HUDEP-2 (cell line): Measurements from ENCODE around the gene FTSJ1.
A peak's percentile ranks its signal among the peaks of the same experiment; 100 is the strongest.
"Not testable (repeated sequence)": the region's sequence is repeated elsewhere in the genome, so short reads cannot be mapped to it uniquely, and the experiment has no call there.

ENCODE experiments used
- DNase-seq, 76 experiments: peaks; one replicate each; lab custom pipeline; 2025; ENCODE audit not compliant: unreplicated experiment in 76 of 76; lab: John Stamatoyannopoulos, UW

FTSJ1 gene

DNA sequence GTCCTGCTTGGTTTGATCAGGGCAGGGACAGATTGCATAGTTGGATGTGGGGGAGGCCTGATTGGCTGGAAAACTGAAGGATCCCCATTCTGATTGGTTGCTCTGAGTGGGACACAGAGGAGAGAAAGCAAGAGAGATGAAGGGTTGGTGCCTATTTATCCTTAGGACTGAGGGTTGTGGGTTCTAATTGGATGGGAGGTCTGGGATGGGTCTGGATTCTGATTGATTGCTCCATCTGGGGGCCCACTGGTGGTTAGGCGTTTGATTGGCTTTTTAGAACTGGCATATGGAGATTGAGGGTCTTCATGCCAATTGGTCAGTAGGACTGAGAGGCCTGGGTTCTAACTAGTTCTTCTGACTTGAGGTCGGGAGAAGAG lies 45.0 kb downstream of the FTSJ1 start:
- no peak for DNase-seq

DNA sequence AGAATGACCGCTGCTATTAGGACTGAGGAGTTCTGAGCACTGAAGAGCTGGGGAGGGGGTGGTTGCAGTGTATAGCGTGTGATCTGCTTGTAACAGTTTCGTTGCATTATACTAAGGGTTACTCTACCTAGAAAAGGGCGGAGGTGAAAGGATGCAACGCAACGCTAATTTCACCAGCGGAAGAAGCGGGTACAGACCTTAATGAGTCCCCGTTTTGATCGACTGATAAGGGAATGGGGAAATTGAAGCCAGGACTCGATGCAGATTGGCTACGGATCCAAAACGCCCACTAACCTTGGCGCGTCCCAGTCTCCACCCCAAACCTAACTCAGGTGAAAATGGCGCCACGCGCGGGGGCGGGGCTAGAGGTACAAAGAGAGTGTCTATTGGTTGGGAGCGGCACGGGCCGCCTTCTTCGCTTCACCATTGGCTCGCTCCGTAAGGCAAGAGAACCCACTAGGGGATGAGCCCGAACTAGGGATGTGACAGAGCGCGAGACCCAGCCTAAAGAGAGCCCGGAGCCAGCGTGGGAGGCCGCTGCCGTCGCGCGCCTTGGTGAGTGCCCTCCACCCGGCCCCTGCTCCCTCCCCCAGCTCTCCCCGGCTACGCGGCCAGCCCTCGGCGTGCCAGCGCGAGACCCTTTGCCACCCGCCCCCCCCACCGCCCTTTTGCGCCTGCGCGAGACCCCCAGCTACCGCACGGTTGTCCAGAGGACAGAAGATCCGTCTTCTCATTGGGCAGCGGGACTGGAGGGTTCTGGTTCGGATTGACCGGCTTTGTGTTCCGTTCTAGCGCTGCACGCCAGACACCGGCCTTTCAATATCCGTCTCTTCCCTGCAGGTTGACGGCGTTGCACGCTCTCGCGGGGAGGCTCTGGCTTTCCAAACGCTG lies 45.6 kb downstream of the FTSJ1 start, which contains the start of gene EBP:
EBP (plus strand) TSS at position 456 of the 891 bp plus-strand sequence. CDS start 1,964 bp downstream, outside the sequence.
- DNase-seq: peak in 75 of 76 experiments; percentile 9 to 95 (median 85)

DNA sequence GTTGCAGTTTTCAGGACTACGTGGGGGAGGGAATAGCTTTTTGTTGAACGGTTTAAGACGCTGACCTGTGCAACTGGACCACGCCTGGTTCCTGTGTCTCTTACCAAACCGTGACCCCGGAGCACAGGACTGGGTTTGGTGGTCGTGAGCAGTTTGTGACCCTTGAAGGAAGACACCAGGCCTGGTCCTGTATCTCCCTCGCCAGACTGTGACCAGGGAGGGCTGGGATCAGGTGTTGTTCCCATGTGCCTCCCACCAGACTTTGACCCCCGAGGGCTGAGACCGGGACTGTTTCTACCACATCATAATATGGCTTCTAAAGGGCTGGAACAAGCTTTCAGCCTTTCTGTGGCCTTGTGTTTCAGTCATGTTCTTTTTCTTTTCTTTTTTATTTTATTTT lies 46.3 kb downstream of the FTSJ1 start:
- no peak for DNase-seq

DNA sequence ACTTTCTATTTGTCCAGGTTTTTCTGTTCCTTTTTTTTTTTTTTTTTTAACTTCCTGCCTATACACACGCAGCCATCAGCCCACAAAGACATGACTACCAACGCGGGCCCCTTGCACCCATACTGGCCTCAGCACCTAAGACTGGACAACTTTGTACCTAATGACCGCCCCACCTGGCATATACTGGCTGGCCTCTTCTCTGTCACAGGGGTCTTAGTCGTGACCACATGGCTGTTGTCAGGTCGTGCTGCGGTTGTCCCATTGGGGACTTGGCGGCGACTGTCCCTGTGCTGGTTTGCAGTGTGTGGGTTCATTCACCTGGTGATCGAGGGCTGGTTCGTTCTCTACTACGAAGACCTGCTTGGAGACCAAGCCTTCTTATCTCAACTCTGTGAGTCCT lies 47.7 kb downstream of the FTSJ1 start:
- DNase-seq: no peak

DNA sequence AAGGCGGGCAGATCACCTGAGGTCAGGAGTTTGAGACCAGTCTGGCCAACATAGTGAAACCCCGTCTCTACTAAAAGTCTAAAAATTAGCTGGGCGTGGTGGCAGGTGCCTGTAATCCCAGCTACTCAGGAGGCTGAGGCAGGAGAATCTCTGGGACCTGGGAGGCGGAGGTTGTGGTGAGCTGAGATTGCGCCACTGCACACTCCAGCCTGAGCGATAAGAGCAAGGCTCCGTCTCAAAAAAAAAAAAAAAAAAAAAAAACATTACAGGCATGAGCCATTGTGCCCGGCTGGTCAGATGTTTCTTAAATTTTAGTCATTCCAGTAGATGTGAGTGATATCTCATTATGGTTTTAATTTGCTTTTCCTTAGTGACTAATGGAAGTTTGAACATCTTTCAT lies 49.9 kb downstream of the FTSJ1 start:
- DNase-seq: not testable (repeated sequence)

DNA sequence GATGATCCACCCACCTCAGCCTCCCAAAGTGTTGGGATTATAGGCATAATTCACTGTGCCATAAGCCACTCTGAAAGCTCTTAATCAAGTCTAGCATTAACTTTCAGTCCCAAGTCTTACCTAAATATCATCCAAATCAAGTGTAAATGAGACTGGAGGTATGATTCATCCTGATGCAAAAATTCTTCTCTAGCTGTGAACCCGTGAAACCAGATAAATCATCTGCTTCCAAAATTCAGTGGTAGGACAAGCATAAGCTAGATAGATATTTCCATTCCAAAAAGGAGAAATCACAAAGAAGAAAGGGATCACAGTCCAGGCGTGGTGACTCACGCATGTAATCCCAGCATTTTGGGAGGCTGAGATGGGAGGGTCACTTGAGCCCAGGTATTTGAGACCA lies 54.7 kb downstream of the FTSJ1 start:
- DNase-seq: no peak

DNA sequence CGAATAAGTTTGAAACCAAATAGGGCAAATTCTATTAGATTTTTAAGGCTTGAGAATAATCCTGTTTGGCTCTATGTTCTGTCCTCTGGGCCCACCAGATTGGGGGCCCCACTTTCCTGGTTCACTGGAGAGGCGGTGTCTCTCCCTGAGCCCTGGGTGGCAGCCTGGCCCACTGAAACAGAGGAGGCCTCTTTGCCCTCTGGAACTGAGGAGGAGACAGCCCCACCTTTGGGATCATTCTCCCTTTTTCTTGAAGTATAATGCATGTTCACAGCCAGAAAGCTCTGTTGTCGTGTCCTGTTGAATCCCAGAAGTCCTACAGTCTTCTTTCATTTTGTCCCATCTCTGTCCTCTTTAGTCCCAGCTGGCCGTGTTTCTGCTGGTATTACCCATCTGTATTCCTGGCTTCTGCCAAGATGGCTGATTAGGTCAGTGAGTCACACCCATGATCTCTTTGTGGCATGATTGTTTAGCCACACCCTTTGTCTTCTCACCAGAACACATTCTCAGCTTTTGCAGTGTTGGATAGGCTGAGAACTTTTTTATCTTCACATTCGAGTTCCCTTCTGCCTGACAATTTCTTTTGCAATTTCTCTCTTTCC lies 55.5 kb downstream of the FTSJ1 start:
- peak in 55 of 76 experiments; percentile 2 to 77 (median 32) for DNase-seq

DNA sequence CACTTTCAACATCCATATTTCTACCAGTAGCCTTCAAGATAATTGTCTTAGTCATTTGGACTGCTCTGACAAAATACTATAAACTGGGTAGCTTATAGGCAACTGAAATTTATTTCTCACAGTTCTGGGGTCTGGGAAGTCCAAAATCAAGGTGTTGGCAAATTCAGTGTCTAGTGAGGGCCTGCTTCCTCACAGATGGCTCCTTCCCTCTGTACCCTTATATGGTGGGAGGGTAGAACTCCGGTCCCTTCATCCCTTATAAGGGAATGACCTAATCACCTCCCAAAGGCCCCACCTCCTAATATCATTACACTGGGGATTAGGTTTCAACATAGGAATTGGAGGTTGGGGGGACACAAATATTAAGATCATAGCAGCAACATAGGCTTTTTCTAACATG lies 56.2 kb downstream of the FTSJ1 start:
- no peak for DNase-seq

DNA sequence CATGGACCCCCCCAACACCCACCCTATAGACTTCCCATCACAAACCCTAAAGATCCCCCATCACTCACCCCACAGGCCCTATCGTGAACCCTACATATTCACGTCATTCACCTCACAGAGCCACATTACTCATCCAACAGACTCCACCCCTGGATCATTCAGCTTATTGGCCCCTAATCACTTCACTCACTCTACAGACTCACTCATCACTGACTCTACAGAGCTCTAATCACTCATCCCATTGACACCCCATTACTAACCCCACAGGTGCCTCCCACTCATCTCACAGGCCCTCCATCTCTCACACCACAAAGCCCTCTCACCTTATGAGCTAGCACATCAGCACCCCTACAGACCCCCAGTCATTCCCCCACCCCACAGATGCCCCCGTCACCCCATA lies 57.2 kb downstream of the FTSJ1 start:
- no peak for DNase-seq
